HEK293T (cell line): ENCODE data around the gene FANCI.

Source experiments
- CTCF ChIA-PET: fragments of 350-600 bp; formaldehyde crosslinking; extraction: SDS; loops from one replicate; lab custom pipeline; 2021; ENCODE audit warnings: antibody characterized with exemption, inconsistent platforms; lab: Yijun Ruan, JAX
- POLR2A ChIA-PET: fragments of 350-600 bp; formaldehyde crosslinking; extraction: SDS; loops from one replicate; lab custom pipeline; 2020; ENCODE audit warnings: antibody characterized with exemption, inconsistent platforms; lab: Yijun Ruan, JAX
- DNase-seq: peaks from one replicate; pipeline ENCODE4 v3.0.0; 2012; ENCODE audit warnings: mixed read lengths; ENCODE audit errors: extremely low spot score
- ARNT ChIP-seq: fragments of 450-650 bp; IDR thresholded peaks from 2 replicates; pipeline ENCODE4 v1.6.1; 2017; ENCODE audit warnings: mild to moderate bottlenecking
- BHLHE40 ChIP-seq: fragments of 450-650 bp; IDR thresholded peaks from 2 replicates; pipeline ENCODE4 v1.6.1; 2016; ENCODE audit warnings: mild to moderate bottlenecking, moderate library complexity, borderline replicate concordance
- CTBP1 ChIP-seq: fragments of 450-650 bp; IDR thresholded peaks from 2 replicates; pipeline ENCODE4 v1.6.1; 2016; ENCODE audit warnings: borderline replicate concordance
- ELF4 ChIP-seq: fragments of 450-650 bp; IDR thresholded peaks from 2 replicates; pipeline ENCODE4 v1.6.1; 2017; ENCODE audit warnings: antibody characterized with exemption
- FOXA1 ChIP-seq: fragments of 450-650 bp; IDR thresholded peaks from 2 replicates; pipeline ENCODE4 v1.6.1; 2016; ENCODE audit warnings: mild to moderate bottlenecking
- FOXK2 ChIP-seq: fragments of 450-650 bp; IDR thresholded peaks from 2 replicates; pipeline ENCODE4 v1.6.1; 2016; ENCODE audit warnings: mild to moderate bottlenecking
- FOXM1 ChIP-seq: fragments of 450-650 bp; IDR thresholded peaks from 2 replicates; pipeline ENCODE4 v1.6.1; 2017; ENCODE audit warnings: mild to moderate bottlenecking, borderline replicate concordance
- HDGF ChIP-seq: fragments of 450-650 bp; IDR thresholded peaks from 2 replicates; pipeline ENCODE4 v1.6.1; 2017; ENCODE audit warnings: antibody characterized with exemption, borderline replicate concordance
- L3MBTL2 ChIP-seq: fragments of 450-650 bp; conservative IDR thresholded peaks from 2 replicates; pipeline ENCODE4 v1.6.1; 2016; ENCODE audit warnings: mild to moderate bottlenecking
- LEF1 ChIP-seq: fragments of 450-650 bp; IDR thresholded peaks from 2 replicates; pipeline ENCODE4 v1.6.1; 2017; ENCODE audit warnings: mild to moderate bottlenecking, borderline replicate concordance
- NFRKB ChIP-seq: fragments of 450-650 bp; IDR thresholded peaks from 2 replicates; pipeline ENCODE4 v1.6.1; 2016; ENCODE audit warnings: mild to moderate bottlenecking, moderate library complexity
- SP1 ChIP-seq: fragments of 450-650 bp; IDR thresholded peaks from 2 replicates; pipeline ENCODE4 v1.6.1; 2017
- SUZ12 ChIP-seq: fragments of 450-650 bp; IDR thresholded peaks from 2 replicates; pipeline ENCODE4 v1.6.1; 2016; ENCODE audit warnings: mild to moderate bottlenecking
- TARDBP ChIP-seq: fragments of 450-650 bp; IDR thresholded peaks from 2 replicates; pipeline ENCODE4 v1.6.1; 2016
- ZNF384 ChIP-seq: fragments of 450-650 bp; IDR thresholded peaks from 2 replicates; pipeline ENCODE4 v1.6.1; 2016
- TF ChIP-seq, protein P1 (sequence below): fragments of 450-650 bp; IDR thresholded peaks from 2 replicates; pipeline ENCODE4 v1.6.1; 2016

Gene FANCI

DNA sequence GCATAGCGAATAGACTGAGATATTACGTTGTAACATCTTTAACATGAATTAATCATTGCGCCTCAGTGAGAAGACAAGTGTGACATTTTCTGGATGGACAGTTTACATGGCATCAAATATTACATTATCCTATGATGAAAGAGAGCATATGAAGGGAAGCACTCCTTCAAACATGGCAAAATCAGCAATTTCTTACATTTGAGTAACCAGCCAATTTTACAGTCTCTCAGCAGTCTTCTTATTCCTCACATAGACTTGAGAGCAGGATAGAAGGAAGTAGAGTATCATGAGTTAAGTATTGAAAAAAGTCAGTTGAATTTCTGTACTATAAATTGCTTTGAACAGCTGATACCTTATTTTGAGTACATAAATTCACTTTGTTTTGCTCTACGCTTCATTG lies 38.9 kb downstream of the FANCI start:
- TF ChIP-seq FOXK2, result no peak
- TF ChIP-seq SP1, result no peak
- TF ChIP-seq NFRKB, result no peak
- no peak for TF ChIP-seq HDGF
- TF ChIP-seq FOXA1, result no peak
- no peak for TF ChIP-seq TARDBP
- no peak for TF ChIP-seq LEF1
- no peak for TF ChIP-seq ARNT
- TF ChIP-seq ZNF384, result no peak
- no peak for DNase-seq
- ChIA-PET POLR2A (no interaction called here), CTCF (no interaction called here)

DNA sequence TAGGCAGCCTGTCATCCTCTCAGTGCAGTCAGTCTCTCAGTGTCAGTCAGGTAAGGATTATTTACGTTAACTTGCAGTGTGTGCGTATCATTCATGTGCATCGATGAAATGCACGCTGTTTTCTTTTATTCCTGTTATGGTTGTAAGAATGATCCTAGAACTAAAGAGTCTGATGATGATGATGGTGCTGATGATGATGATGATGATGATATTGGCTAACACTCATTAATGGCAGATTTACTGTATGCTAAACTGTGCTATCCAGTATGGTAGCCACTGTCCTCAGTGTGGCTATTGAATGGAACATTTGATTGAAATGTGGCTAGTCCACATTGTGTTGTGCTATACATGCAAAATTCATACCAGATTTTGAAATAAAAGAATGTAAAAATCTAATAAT lies 39.4 kb downstream of the FANCI start:
- ChIA-PET POLR2A (no interaction called here), CTCF (no interaction called here)

DNA sequence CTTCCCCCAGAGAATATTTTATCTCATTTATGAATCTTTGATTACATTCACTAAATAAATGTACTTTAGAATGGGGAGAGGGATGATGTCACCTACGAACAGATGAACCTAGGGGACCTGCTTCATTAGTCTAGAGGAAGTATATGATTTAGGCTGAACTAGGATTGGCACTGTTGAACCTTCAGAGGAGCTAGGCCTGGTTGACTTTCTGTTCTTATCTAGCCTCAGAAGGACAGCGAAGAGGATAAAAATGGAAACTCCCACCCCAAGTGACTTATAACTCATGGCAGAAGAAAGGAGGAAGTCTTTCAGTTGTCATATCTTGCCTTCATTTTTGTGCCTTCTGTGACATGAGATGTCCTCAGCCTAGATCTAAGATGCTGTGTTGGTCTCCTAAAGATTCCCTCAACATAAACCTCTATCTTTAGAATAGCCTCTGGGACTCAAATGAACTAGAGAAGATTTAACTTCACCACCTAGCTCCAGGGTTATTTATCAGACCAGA lies 48.2 kb downstream of the FANCI start:
- ChIA-PET POLR2A (no interaction called here), CTCF (interaction anchor here (1.3 kb wide), 1 partner anchor 200 kb away, joined by 5 read pairs; no protein-coding TSS in a partner anchor)
- TF ChIP-seq FOXK2, result no peak
- no peak for TF ChIP-seq HDGF
- TF ChIP-seq ELF4, result no peak
- TF ChIP-seq, protein P1, sequence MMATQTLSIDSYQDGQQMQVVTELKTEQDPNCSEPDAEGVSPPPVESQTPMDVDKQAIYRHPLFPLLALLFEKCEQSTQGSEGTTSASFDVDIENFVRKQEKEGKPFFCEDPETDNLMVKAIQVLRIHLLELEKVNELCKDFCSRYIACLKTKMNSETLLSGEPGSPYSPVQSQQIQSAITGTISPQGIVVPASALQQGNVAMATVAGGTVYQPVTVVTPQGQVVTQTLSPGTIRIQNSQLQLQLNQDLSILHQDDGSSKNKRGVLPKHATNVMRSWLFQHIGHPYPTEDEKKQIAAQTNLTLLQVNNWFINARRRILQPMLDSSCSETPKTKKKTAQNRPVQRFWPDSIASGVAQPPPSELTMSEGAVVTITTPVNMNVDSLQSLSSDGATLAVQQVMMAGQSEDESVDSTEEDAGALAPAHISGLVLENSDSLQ, result no peak
- TF ChIP-seq CTBP1, result no peak
- no peak for DNase-seq

More for the DNA sequence above, 39.4 kb downstream of the FANCI start:
- no peak for DNase-seq
- TF ChIP-seq LEF1 (no peak), CTBP1 (no peak), SP1 (no peak), FOXM1 (no peak), ZNF384 (no peak), FOXK2 (no peak), ARNT (no peak), HDGF (no peak), FOXA1 (no peak), ELF4 (no peak), TARDBP (no peak), BHLHE40 (no peak)

DNA sequence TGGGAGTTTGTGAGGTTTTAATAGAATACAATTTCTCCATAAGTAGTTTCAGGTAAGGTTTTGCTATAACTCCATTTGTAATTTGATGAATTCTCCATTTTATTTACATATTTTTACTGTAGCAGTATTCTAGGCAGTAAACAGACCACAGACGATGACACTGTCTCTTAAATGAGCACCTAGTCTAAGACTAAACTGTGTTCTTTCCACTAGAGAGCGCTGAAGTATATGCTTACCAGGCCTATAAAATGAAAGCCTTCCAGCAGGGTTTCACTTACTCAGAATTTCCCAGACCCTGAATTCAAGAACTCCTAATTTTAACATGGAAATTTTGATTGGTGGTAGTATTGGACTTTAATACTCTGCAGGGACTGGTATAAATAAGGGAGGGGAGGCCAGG lies 49.2 kb downstream of the FANCI start:
- TF ChIP-seq L3MBTL2, result no peak
- TF ChIP-seq FOXM1, result no peak
- no peak for TF ChIP-seq LEF1
- no peak for TF ChIP-seq ELF4
- TF ChIP-seq TARDBP, result no peak
- TF ChIP-seq, protein P1, result no peak
- no peak for TF ChIP-seq FOXA1
- TF ChIP-seq CTBP1, result no peak
- TF ChIP-seq SUZ12, result no peak
- TF ChIP-seq NFRKB, result no peak
- no peak for TF ChIP-seq BHLHE40
- no peak for TF ChIP-seq ARNT
- no peak for TF ChIP-seq HDGF
- TF ChIP-seq SP1, result no peak
- no peak for TF ChIP-seq ZNF384
- no peak for TF ChIP-seq FOXK2
- ChIA-PET POLR2A (no interaction called here), CTCF (interaction anchor here (1.6 kb wide), 1 partner anchor 86 kb away, joined by 6 read pairs; no protein-coding TSS in a partner anchor)
- DNase-seq, result no peak

DNA sequence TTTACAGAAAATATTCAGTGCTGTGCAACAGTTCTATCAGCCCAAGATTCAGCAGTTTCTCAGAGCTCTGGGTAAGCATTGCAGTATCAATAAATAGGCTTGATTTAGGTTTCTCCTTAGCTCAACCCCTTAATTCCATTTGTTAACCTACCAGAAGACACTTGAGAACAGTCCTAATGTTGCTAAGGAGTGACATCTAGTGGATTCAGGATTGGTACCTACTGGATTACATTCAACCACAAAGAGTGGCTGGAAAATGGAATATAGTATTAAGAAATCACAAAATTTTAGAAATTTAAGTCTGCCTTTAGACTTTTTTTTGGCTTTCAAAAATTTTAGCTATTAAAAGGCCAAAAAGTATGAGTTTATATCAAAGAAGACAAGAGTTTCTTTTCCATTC lies 56.1 kb downstream of the FANCI start:
- CTCF ChIA-PET, result interaction anchor here (1.9 kb wide), 1 partner anchor 93 kb away, joined by 6 read pairs; no protein-coding TSS in a partner anchor
- DNase-seq, result no peak
- TF ChIP-seq, protein P1, result no peak
- TF ChIP-seq FOXK2 (no peak), ELF4 (no peak), L3MBTL2 (no peak), CTBP1 (no peak), FOXA1 (no peak), TARDBP (no peak), FOXM1 (no peak), SUZ12 (no peak), NFRKB (no peak), HDGF (no peak), ZNF384 (no peak), ARNT (no peak), LEF1 (no peak), BHLHE40 (no peak)
- POLR2A ChIA-PET, result interaction anchor here (2.3 kb wide), 1 partner anchor 56 kb away, joined by 5 read pairs; the partner anchor contains the start of gene FANCI

DNA sequence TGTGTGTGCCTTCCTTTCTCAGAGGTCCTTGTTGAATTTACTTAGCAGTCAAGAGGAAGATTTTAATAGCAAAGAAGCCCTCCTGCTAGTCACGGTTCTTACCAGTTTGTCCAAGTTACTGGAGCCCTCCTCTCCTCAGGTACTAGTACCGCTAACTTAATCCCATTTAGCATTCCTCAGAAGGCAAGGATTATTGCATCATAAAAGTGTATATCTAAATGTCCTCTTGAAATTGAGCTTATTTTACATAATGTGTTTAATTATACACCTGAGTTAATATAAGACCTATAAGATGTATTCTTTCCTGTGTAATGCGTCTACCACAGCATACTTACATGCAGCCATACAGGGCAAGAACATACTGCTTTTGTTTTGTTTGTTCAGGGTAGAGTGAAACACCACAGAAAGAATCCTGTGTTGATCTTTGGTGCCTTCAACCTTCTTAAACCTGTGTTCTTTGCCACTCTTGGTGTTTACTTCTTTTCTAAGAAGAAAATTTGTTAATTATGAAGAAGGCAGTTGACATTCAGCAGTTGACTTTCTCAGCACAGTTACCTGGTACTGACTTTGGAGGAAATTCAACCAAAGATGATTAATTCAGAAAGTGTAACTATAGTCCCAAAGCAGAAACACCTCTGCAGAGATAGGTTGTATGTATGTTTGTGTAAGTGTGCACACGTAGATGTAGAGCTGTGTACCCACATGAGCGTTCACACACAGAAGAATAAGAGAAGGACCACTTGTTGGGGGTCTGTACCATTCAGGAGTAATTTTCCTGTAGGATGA lies 57.7 kb downstream of the FANCI start:
- ChIA-PET CTCF (interaction anchor here (1.9 kb wide), 1 partner anchor 94 kb away, joined by 6 read pairs; no protein-coding TSS in a partner anchor), POLR2A (no interaction called here)
- no peak for TF ChIP-seq FOXK2
- no peak for TF ChIP-seq HDGF
- no peak for TF ChIP-seq NFRKB
- no peak for TF ChIP-seq SUZ12
- TF ChIP-seq ZNF384, result no peak
- no peak for TF ChIP-seq FOXA1
- TF ChIP-seq, protein P1, result no peak
- TF ChIP-seq TARDBP, result no peak
- TF ChIP-seq ELF4, result no peak
- no peak for TF ChIP-seq CTBP1
- DNase-seq, result no peak
